Cerebellar nuclear complex (tissue), 1 donor: ENCODE data around the gene ARRB1.

Experiments used
- DNase-seq, 2 experiments: peaks; one replicate each; lab custom pipeline; 2025; lab: John Stamatoyannopoulos, UW

Gene ARRB1

GRCh38 chr11:75301131-75301530 is 50.3 kb downstream of the ARRB1 start:
- DNase-seq: no peak

- no peak for DNase-seq
Observed at GRCh38 chr11:75298976-75299260, 52.5 kb downstream of the ARRB1 start.

- DNase-seq: no peak
Observed at GRCh38 chr11:75298191-75298975, 53.1 kb downstream of the ARRB1 start.

GRCh38 chr11:75293903-75294302 is 57.6 kb downstream of the ARRB1 start:
- no peak for DNase-seq

- no peak for DNase-seq
Observed at GRCh38 chr11:75292943-75293342, 58.5 kb downstream of the ARRB1 start.

- no peak for DNase-seq
Observed at GRCh38 chr11:75291741-75292140, 59.7 kb downstream of the ARRB1 start.

GRCh38 chr11:75289919-75290318 is 61.5 kb downstream of the ARRB1 start:
- DNase-seq: no peak

GRCh38 chr11:75289511-75289760 is 62.0 kb downstream of the ARRB1 start:
- DNase-seq: no peak

GRCh38 chr11:75287579-75287978 is 63.9 kb downstream of the ARRB1 start:
- no peak for DNase-seq

- DNase-seq: no peak
Observed at GRCh38 chr11:75286826-75287465, 64.5 kb downstream of the ARRB1 start.

- no peak for DNase-seq
Observed at GRCh38 chr11:75285776-75286360, 65.6 kb downstream of the ARRB1 start.

GRCh38 chr11:75283391-75283931 is 68.0 kb downstream of the ARRB1 start:
- DNase-seq: no peak

- DNase-seq: no peak
Observed at GRCh38 chr11:75281469-75282095, 69.9 kb downstream of the ARRB1 start.

GRCh38 chr11:75280770-75281468 is 70.5 kb downstream of the ARRB1 start:
- no peak for DNase-seq

- peak in 1 of 2 experiments; percentile 30 for DNase-seq
Observed at GRCh38 chr11:75280227-75280701, 71.2 kb downstream of the ARRB1 start.

GRCh38 chr11:75279273-75279672 is 72.2 kb downstream of the ARRB1 start:
- DNase-seq: no peak

- DNase-seq: no peak
Observed at GRCh38 chr11:75277991-75278790, 73.3 kb downstream of the ARRB1 start.

GRCh38 chr11:75277211-75277805 is 74.2 kb downstream of the ARRB1 start:
- DNase-seq: no peak

- DNase-seq: no peak
Observed at GRCh38 chr11:75276686-75277085, 74.8 kb downstream of the ARRB1 start.

- DNase-seq: no peak
Observed at GRCh38 chr11:75276186-75276585, 75.3 kb downstream of the ARRB1 start.

- no peak for DNase-seq
Observed at GRCh38 chr11:75275581-75275980, 75.9 kb downstream of the ARRB1 start.
